HG02870 (cell line): ENCODE data around the gene ANKS1A.
"Not testable (repeated sequence)": the region's sequence is repeated elsewhere in the genome, so short reads cannot be mapped to it uniquely, and the experiment has no call there.

Experiments used
- ATAC-seq: cut with Tn5 transposase; IDR thresholded peaks from one replicate; pipeline ENCODE4 v1.9.1; 2021; ENCODE audit warnings: mild to moderate bottlenecking, moderate library complexity; ENCODE audit not compliant: unreplicated experiment

ANKS1A gene

GRCh38 chr6:34884996-34885395, 4.1 kb upstream of the ANKS1A start:
- no peak for ATAC-seq

GRCh38 chr6:34885837-34886236, 3.2 kb upstream of the ANKS1A start:
- ATAC-seq = not testable (repeated sequence)

- ATAC-seq = peak; percentile 76
Observed at GRCh38 chr6:34887753-34888513, 1.1 kb upstream of the ANKS1A start, which contains the start of gene TAF11. Gene TAF11 (minus strand): TSS chr6:34888042. CDS start chr6:34887957, 85 bp downstream.

- no peak for ATAC-seq
Observed at GRCh38 chr6:34888514-34888856, 570 bp upstream of the ANKS1A start.

GRCh38 chr6:34890533-34890925, 1.5 kb downstream of the ANKS1A start:
- ATAC-seq = no peak

GRCh38 chr6:34891296-34891695, 2.2 kb downstream of the ANKS1A start:
- ATAC-seq = no peak

- ATAC-seq = no peak
Observed at GRCh38 chr6:34894693-34895092, 5.6 kb downstream of the ANKS1A start.

GRCh38 chr6:34897130-34897529, 8.1 kb downstream of the ANKS1A start:
- ATAC-seq = no peak

GRCh38 chr6:34897716-34898115, 8.7 kb downstream of the ANKS1A start:
- no peak for ATAC-seq

- not testable (repeated sequence) for ATAC-seq
Observed at GRCh38 chr6:34899748-34900147, 10.7 kb downstream of the ANKS1A start.

- no peak for ATAC-seq
Observed at GRCh38 chr6:34900321-34901031, 11.4 kb downstream of the ANKS1A start.

GRCh38 chr6:34901930-34902329, 12.9 kb downstream of the ANKS1A start:
- ATAC-seq = no peak

GRCh38 chr6:34904990-34905613, 16.0 kb downstream of the ANKS1A start:
- ATAC-seq = no peak

- no peak for ATAC-seq
Observed at GRCh38 chr6:34906826-34907225, 17.8 kb downstream of the ANKS1A start.

- ATAC-seq = no peak
Observed at GRCh38 chr6:34908194-34908593, 19.1 kb downstream of the ANKS1A start.

- ATAC-seq = no peak
Observed at GRCh38 chr6:34909320-34909883, 20.3 kb downstream of the ANKS1A start.

- no peak for ATAC-seq
Observed at GRCh38 chr6:34911822-34912221, 22.8 kb downstream of the ANKS1A start.

- ATAC-seq = peak; percentile 66
Observed at GRCh38 chr6:34912715-34913464, 23.8 kb downstream of the ANKS1A start.

- no peak for ATAC-seq
Observed at GRCh38 chr6:34914358-34914757, 25.3 kb downstream of the ANKS1A start.

GRCh38 chr6:34916348-34916967, 27.4 kb downstream of the ANKS1A start:
- no peak for ATAC-seq
